Activated T-helper 17 cell treated with anti-CD3 and anti-CD28 coated beads, Interleukin-2, amount 50 U/mL, for 72 hours (primary cell): ENCODE data around the gene APOF. TPM values are rescaled to one million over a fixed set of nuclear protein-coding genes. Genes with fewer than 3 reads are reported as not detected.
A peak's percentile ranks its signal among the peaks of the same experiment; 100 is the strongest.

ENCODE experiments used
- ATAC-seq: fragments of 150-1000 bp; cut with Tn5 transposase; replicated peaks from 2 replicates; pipeline ENCODE4 v1.10.0; 2021; ENCODE audit warnings: mild to moderate bottlenecking, moderate library complexity
- H3K27ac Mint-ChIP-seq: one replicate; pipeline ENCODE4 v1.8.0; 2022; ENCODE audit warnings: mixed read lengths
- H3K27me3 Mint-ChIP-seq: one replicate; pipeline ENCODE4 v1.8.0; 2022; ENCODE audit warnings: mixed read lengths
- H3K36me3 Mint-ChIP-seq: one replicate; pipeline ENCODE4 v1.8.0; 2022; ENCODE audit warnings: low read depth, mild to moderate bottlenecking, mixed read lengths
- H3K4me1 Mint-ChIP-seq: one replicate; pipeline ENCODE4 v1.8.0; 2022; ENCODE audit warnings: mixed read lengths
- H3K4me3 Mint-ChIP-seq: one replicate; pipeline ENCODE4 v1.8.0; 2022; ENCODE audit warnings: mild to moderate bottlenecking, mixed read lengths
- H3K9me3 Mint-ChIP-seq: one replicate; pipeline ENCODE4 v1.8.0; 2022; ENCODE audit warnings: mixed read lengths
- total RNA-seq, 2 donors: library from RNA; stranded (reverse); gene quantifications; one replicate each; pipeline ENCODE4 v1.2.3, GENCODE V29; 2022

APOF gene
- total RNA-seq, 2 donors from 2014 or later, result not detected

DNA sequence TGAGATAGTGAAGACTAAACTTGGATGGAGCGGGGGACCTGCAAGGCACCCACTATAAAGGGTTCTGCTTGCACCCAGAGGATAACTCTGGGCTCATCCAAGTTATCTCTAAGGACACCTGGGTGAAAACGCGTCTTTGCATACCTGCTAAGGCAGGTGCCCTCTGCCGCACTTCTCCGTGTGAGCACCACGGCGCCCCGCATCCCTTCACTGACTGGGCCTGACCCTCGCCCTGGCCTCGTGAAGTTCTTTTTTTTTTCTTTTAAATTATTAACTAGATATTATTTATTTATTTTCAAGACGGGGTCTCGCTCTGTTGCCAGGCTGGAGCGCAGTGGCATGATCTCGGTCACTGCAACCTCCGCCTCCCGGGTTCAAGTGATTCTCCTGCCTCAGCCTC is 20.0 kb upstream of the APOF start:
- no peak for ATAC-seq
- H3K27me3 Mint-ChIP-seq, result no peaks in the 10 kb centered on the region
- H3K36me3 Mint-ChIP-seq, result no peaks in the 10 kb centered on the region
- H3K9me3 Mint-ChIP-seq, result no peaks in the 10 kb centered on the region
- no peaks in the 10 kb centered on the region for H3K4me1 Mint-ChIP-seq
- no peak overlapping the region for H3K27ac Mint-ChIP-seq
- no peak overlapping the region for H3K4me3 Mint-ChIP-seq

DNA sequence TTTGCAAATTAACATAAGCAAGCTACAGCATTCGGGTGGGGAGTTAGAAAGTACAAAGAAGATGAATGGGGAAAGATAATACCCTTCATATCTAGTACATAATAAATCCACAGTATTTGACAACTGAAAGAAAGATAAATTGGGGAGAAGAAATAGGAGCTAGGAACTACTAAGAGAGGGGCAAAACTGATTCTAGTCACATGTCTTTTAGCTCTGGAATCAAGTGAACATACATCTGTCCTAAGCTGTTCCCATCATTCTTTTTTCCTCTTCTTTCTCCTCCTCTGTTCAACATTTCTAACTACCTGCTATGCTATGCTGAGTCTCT is 15.3 kb upstream of the APOF start:
- no peaks in the 10 kb centered on the region for H3K9me3 Mint-ChIP-seq
- H3K4me1 Mint-ChIP-seq, result no peaks in the 10 kb centered on the region
- no peak overlapping the region for H3K4me3 Mint-ChIP-seq
- H3K36me3 Mint-ChIP-seq, result no peaks in the 10 kb centered on the region
- H3K27ac Mint-ChIP-seq, result no peak overlapping the region
- ATAC-seq, result no peak
- no peaks in the 10 kb centered on the region for H3K27me3 Mint-ChIP-seq

DNA sequence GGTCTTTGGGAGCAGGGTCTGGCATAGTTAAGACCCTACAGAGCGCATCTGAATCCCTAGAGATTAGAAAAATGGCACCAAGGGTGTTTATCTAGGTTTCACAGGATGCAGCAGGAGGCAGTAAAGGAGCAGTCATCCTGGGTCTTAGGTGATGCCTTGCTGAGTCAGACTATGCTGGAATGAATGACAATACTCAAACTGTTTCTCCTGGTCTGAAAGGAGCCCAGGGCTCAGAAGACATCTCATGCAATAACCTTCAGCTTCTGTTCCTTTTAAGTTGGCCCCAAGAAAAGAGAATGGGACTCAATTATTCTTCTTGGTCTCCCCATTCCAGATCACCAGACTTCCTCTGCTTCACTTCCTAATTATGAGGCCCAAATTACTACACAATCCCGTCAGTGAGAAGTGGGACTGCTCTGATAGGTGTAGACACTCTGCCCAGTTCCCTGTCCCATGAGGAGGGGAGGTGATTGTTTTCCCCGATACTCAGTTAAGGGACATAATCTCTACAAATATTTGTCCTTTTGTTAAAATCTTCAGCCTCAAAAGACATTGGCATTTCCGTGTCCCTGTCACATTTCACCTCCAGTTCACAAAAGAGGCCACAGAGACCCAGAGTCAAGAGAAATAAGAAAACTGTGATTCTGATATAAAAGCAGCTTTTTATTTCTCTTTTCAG is 14.8 kb upstream of the APOF start:
- Mint-ChIP-seq H3K4me1 (no peaks in the 10 kb centered on the region), H3K4me3 (no peak overlapping the region), H3K9me3 (no peaks in the 10 kb centered on the region), H3K27me3 (no peaks in the 10 kb centered on the region), H3K36me3 (no peaks in the 10 kb centered on the region), H3K27ac (no peak overlapping the region)
- peak; percentile 81 for ATAC-seq

DNA sequence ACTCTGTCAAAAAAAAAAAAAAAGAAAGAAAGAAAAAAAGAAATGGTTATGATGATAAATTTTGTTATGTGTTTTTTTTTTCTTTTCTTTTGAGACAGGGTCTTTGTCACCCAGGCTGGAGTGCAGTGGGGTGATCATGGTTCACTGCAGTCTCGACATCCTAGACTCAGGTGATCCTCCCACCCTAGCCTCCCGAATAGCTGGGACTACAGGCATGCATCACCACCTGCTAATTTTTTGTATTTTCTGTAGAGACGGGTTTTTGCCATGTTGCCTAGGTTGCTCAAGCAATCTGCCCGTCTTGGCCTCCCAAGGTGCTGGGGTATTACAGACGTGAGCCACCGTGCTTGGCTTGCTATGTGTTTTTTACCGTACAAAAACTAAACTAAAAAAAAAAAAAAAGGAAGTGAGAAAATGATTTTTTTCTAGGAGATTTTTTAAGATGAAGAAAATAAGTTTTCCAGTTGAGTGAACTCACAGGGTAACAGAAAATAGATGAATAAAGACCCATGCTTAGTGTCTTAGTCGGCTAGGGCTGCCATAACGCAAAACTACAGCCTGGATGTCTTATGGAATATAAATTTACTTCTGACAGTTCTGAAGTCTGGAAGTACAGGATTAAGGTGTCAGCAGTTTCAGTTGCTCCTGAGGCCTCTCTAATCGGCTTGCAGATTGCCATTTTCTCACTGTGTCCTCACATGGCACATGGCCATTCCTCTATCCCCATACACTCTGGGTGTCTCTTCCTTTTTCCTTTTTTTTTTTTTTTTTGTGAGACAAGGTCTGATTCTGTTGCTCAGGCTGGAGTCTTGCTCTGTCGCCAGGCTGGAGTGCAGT is 13.2 kb upstream of the APOF start:
- Mint-ChIP-seq H3K9me3 (no peaks in the 10 kb centered on the region), H3K27me3 (no peaks in the 10 kb centered on the region), H3K4me1 (no peaks in the 10 kb centered on the region), H3K36me3 (no peaks in the 10 kb centered on the region), H3K27ac (no peak overlapping the region), H3K4me3 (no peak overlapping the region)
- no peak for ATAC-seq

GRCh38 chr12:56374726-56375597 is 12.3 kb upstream of the APOF start:
- Mint-ChIP-seq H3K27me3 (no peaks in the 10 kb centered on the region), H3K4me1 (no peaks in the 10 kb centered on the region), H3K4me3 (no peak overlapping the region), H3K9me3 (no peaks in the 10 kb centered on the region), H3K36me3 (no peaks in the 10 kb centered on the region), H3K27ac (no peak overlapping the region)
- no peak for ATAC-seq

DNA sequence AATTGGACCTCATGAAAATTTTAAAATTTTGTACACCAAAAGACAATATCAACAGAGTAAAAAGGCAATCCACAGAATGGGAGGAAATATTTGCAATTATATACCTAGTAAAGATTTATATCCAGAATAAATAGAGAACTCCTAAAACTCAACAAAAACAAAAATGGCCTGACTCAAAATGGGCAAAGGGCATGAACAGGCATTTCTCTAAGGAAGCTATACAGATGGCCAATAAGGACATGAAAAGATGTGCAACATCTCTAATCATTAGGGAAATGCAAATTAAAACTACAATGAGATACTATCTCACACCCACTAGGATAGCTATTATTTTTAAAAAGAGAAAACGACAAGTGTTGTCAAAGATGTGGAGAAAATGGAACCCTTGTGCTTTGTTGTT is 10.9 kb upstream of the APOF start:
- H3K4me3 Mint-ChIP-seq, result no peak overlapping the region
- H3K36me3 Mint-ChIP-seq, result no peaks in the 10 kb centered on the region
- no peaks in the 10 kb centered on the region for H3K27me3 Mint-ChIP-seq
- H3K27ac Mint-ChIP-seq, result no peak overlapping the region
- no peaks in the 10 kb centered on the region for H3K4me1 Mint-ChIP-seq
- ATAC-seq, result no peak
- no peaks in the 10 kb centered on the region for H3K9me3 Mint-ChIP-seq

DNA sequence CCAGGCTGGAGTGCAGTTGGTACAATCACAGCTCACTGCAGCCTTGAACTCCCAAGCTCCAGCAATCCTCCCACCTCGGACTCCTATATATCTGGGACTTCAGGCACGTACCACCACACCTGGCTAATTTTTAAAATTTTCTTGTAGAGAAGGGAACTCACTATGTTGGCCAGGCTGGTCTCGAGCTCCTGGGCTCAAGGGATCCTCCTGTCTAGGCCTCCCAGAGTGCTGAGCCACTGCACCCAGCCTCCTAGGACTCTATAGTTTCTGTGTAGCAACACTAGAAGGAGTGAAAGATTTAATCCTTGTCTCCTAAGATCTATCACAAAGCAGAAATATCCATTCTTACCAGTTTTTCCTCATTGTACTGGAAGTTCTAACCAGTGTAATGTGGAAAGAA is 4.3 kb upstream of the APOF start:
- H3K27me3 Mint-ChIP-seq, result no peaks in the 10 kb centered on the region
- H3K27ac Mint-ChIP-seq, result no peak overlapping the region
- no peak overlapping the region for H3K4me3 Mint-ChIP-seq
- H3K36me3 Mint-ChIP-seq, result no peaks in the 10 kb centered on the region
- no peaks in the 10 kb centered on the region for H3K9me3 Mint-ChIP-seq
- H3K4me1 Mint-ChIP-seq, result no peaks in the 10 kb centered on the region
- no peak for ATAC-seq

DNA sequence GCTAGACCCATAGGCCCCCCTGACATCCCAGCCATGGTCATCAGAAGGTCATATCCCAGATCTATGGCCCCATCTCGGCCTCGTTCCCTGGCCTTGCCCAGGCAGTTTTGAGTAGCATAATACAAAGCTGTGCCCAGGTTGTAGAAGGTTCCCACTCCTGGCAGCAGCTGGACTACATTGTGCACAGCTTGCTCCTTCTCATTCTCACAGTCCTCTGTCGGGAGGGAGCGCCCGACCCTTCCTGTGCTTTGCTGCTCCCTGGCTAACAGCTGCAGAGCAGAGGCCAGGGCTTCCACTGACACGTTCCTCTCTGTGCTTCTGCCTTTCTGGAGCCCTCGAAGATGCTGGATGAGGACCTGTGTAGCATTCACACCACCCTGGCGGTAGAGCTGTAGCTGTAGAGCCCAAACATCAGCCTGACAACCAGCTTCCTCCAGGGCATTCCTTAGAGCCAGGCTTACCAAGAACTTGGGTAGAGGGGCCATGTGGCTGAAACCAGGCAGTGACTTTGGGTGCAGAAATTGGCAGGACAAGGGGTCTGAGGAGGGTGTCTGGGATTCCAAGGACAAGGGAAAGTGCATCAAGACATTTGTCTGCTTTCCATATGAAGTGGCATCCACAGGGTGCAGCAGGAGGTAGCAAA is 1.0 kb downstream of the APOF start:
- H3K9me3 Mint-ChIP-seq, result no peaks in the 10 kb centered on the region
- H3K27me3 Mint-ChIP-seq, result no peaks in the 10 kb centered on the region
- peak overlapping the region; percentile 93 for H3K27ac Mint-ChIP-seq
- H3K4me1 Mint-ChIP-seq, result peaks cover 8% of the 10 kb centered on the region
- H3K4me3 Mint-ChIP-seq, result peak overlapping the region; percentile 93
- no peak for ATAC-seq
- peaks cover 31% of the 10 kb centered on the region for H3K36me3 Mint-ChIP-seq

DNA sequence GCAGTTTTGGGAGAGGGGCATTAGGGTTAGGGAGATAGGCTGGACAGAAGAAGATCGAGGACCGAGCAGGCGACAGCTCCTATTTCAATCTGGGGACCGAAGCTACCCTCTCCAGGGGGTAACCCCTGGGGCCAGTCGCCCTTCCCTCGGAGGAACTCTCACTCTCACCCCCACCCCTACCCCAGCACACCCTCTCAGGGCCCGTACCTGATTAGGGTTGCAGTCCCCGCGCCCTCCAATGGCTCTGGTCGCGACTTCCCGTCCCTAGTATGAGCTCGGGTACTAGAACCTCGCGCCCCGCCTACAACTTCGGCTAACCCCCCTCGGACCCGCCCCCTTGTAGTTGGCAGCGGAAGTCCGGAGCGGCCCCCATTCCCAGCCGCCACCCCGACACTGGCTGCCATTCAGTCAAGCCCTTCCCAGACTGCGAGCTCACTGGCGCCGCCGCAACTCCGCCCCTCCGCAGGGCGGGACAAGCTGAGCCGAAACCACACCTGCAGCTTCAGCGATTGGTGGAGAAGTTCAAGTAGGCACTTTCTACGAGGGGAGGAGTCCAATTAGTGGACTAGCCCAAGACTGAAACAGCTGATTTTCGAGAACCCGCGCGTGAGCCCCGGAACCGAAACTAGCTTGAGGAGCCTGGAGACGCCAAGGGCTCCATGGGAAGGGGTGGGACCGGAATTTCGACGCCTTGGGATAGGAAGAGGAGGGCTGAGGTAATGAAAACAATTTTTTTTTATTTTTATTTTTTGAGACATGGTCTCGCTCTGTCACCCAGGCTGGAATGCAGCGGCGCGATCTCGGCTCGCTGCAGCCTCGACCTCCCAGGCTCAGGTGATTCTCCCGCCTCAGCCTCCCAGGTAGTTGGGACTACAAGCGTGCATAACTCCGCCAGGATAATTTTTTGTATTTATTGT is 2.5 kb downstream of the APOF start, which contains the start of gene STAT2:
STAT2 (minus strand) TSS at position 257 of the 917 bp plus-strand sequence. CDS start 3,536 bp downstream, outside the sequence.
- Mint-ChIP-seq H3K36me3 (peaks cover 46% of the 10 kb centered on the region), H3K4me3 (peak within 1 kb of the TSS; percentile 93), H3K27ac (peak within 1 kb of the TSS; percentile 93), H3K9me3 (no peaks in the 10 kb centered on the region), H3K4me1 (peaks cover 8% of the 10 kb centered on the region), H3K27me3 (no peaks in the 10 kb centered on the region)
- ATAC-seq, result peak; percentile 98

DNA sequence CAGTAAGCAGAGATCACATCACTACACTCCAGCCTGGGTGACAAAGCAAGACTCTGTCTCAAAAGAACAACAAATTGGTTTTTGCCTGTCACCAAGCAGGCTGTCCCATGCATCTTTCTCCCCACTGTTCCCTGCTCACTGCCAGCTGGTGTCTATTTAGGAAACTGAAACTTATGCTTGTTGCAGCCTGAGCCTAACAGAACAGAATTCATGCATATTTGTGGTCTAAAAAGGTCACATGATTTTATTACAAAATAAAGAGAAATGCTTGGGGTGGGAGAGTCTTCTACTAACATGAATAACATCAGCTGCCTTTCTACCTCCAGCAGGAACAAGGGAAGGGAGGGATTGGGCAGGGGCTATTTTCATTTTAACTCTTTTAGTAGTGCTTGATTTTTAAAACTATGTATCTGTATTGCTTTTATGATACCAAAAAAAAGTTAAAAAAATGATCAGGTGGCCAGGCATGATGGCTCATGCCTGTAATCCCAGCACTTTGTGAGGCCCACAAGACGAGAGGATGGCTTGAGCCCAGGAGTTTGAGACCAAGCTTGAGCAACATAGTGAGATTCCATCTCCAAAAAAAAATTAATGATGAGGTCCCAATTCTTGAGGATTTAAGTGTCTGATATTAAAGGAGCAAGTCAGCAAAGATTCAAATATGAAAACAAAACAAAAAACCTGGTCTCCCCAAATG is 3.7 kb downstream of the APOF start:
- ATAC-seq, result no peak
- no peaks in the 10 kb centered on the region for H3K27me3 Mint-ChIP-seq
- peaks cover 57% of the 10 kb centered on the region for H3K36me3 Mint-ChIP-seq
- peaks cover 8% of the 10 kb centered on the region for H3K4me1 Mint-ChIP-seq
- H3K27ac Mint-ChIP-seq, result peak overlapping the region; percentile 93
- peak overlapping the region; percentile 93 for H3K4me3 Mint-ChIP-seq
- H3K9me3 Mint-ChIP-seq, result no peaks in the 10 kb centered on the region

- Mint-ChIP-seq H3K36me3 (peaks cover 100% of the 10 kb centered on the region), H3K9me3 (no peaks in the 10 kb centered on the region), H3K4me1 (no peaks in the 10 kb centered on the region), H3K27ac (peak overlapping the region; percentile 20), H3K27me3 (no peaks in the 10 kb centered on the region), H3K4me3 (no peak overlapping the region)
- no peak for ATAC-seq
Measured at GRCh38 chr12:56351325-56351724, 11.3 kb downstream of the APOF start.

DNA sequence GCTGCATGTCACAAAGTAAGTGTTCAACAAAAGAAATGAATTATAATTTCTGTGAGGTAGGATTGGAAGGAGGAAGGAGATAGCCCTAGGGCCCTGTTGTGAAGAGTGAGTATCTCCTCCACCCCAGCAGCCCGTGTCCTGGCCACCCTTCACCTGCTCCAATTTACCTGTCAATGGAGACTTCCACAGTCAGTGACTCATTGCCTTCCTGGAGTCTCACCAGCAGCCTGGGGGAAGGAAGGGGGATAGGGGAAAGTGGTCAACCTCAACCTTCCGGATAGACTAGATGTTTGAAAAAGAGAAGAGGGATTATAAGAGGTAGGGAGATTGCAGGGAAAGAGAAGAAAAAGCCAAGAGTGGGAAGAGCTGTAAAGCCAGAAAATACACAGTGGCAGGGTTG is 12.0 kb downstream of the APOF start:
- ATAC-seq, result no peak
- peak overlapping the region; percentile 20 for H3K27ac Mint-ChIP-seq
- no peak overlapping the region for H3K4me3 Mint-ChIP-seq
- no peaks in the 10 kb centered on the region for H3K4me1 Mint-ChIP-seq
- H3K9me3 Mint-ChIP-seq, result no peaks in the 10 kb centered on the region
- no peaks in the 10 kb centered on the region for H3K27me3 Mint-ChIP-seq
- H3K36me3 Mint-ChIP-seq, result peaks cover 100% of the 10 kb centered on the region

GRCh38 chr12:56348776-56349175 is 13.9 kb downstream of the APOF start:
- no peak for ATAC-seq
- peaks cover 100% of the 10 kb centered on the region for H3K36me3 Mint-ChIP-seq
- no peaks in the 10 kb centered on the region for H3K27me3 Mint-ChIP-seq

More at GRCh38 chr12:56348776-56349175, 13.9 kb downstream of the APOF start:
- Mint-ChIP-seq H3K4me1 (no peaks in the 10 kb centered on the region), H3K9me3 (no peaks in the 10 kb centered on the region), H3K4me3 (no peak overlapping the region), H3K27ac (no peak overlapping the region)
